Ectodermal cell (in vitro differentiated cells): Measurements from ENCODE around the gene MTRFR.

Source experiments
- H3K27ac ChIP-seq: 2 replicates; pipeline ENCODE4 v1.7.0; 2013; ENCODE audit warnings: mild to moderate bottlenecking, low read depth, low read length; ENCODE audit not compliant: insufficient read depth, poor library complexity, severe bottlenecking
- H3K27me3 ChIP-seq: 2 replicates; pipeline ENCODE4 v1.7.0; 2013; ENCODE audit warnings: mild to moderate bottlenecking, low read length; ENCODE audit not compliant: insufficient read depth, control insufficient read depth, poor library complexity, severe bottlenecking
- H3K36me3 ChIP-seq: one replicate; pipeline ENCODE4 v1.7.0; 2013; ENCODE audit warnings: low read length; ENCODE audit not compliant: control insufficient read depth, insufficient read depth
- H3K4me1 ChIP-seq: one replicate; pipeline ENCODE4 v1.7.0; 2013; ENCODE audit warnings: low read length; ENCODE audit not compliant: control insufficient read depth, insufficient read depth
- H3K4me3 ChIP-seq: 2 replicates; pipeline ENCODE4 v1.7.0; 2013; ENCODE audit warnings: low read depth, low read length, control low read depth; ENCODE audit not compliant: insufficient read depth
- H3K9me3 ChIP-seq: 2 replicates; pipeline ENCODE4 v1.7.0; 2013; ENCODE audit warnings: mild to moderate bottlenecking, low read length, moderate library complexity; ENCODE audit not compliant: control insufficient read depth
- WGBS, 2 experiments: methylation state at CpG; one replicate each; pipeline ENCODE4 v1.1.7; 2013; ENCODE audit warnings: missing lambda C conversion rate in 2 of 2; 5-methylcytosine and 5-hydroxymethylcytosine counted together

MTRFR gene

DNA sequence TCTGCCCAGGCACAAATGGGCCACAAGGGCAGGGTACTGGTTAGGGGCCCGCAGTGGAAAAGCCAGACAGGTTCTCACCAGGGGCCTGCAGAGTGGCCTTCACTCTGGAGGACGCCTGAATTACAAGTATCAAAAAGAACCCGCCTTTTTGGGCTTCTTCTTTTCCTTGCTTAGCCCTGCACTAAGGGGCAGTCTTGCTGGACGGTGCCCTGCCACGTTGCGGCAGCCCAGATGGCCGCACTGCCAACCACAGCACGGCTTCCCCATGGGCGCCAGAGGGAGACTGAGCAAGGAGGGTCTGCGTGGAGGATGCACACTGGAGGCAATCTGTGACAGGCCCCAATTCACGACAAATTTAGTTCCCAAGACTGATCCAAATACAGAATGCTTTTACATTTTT lies 56.7 kb downstream of the MTRFR start:
- Histone ChIP-seq H3K4me3 (no peak overlapping the region), H3K27ac (no peak overlapping the region), H3K4me1 (no peaks in the 10 kb centered on the region), H3K36me3 (no peaks in the 10 kb centered on the region), H3K9me3 (no peaks in the 10 kb centered on the region), H3K27me3 (no peaks in the 10 kb centered on the region)
- WGBS, 2 experiments = 96 to 98% methylated on average over 11 of the region's 11 CpGs

DNA sequence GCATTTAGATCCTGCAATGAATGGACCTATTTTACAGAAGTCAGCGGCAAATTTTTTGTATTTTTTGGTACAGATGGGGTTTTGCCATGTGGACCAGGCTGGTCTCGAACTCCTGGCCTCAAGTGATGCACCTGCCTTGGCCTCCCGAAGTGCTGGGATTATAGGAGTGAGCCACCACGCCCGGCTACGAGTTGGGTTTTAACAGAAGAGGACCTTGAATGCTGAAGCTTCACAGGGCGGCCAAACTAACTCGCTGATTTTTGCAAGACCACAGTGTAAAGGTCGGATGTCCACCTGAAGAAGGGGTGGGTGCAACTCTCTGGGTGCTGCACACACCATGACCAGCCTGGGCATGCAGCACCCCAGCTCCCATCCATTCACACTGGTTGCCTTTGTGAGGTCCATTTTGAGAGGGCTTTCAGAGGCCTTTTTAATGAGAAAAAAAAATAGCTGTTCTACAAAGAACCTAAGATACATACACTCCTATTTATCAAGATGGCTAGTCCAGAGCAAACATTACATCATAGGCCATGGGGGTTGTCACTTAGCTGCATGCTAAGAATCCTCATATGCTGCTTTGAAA lies 60.0 kb downstream of the MTRFR start:
- WGBS, 2 experiments = 89 to 90% methylated on average over 9 of the region's 9 CpGs
- Histone ChIP-seq H3K27ac (no peak overlapping the region), H3K4me3 (no peak overlapping the region), H3K9me3 (no peaks in the 10 kb centered on the region), H3K4me1 (no peaks in the 10 kb centered on the region), H3K36me3 (peaks cover 16% of the 10 kb centered on the region), H3K27me3 (no peaks in the 10 kb centered on the region)

DNA sequence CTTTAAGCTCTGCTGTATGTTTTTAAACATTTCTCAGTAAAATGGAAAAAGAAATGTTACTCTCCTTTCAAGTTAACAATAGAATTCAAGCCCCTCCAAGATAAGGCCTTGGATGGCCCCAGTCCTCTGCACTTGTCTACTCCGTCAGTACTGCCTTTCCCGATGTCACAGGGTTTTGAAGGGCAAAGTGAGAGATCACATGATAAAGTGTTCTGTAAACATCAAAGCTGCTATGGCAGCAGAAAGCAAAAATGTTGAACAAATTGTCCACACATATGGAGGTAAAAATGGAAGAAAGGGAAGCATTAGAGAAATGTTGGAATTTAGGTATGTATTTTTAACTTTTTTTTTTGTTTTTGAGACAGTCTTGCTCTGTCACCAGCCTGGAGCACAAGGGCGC lies 71.9 kb downstream of the MTRFR start:
- Histone ChIP-seq H3K4me3 (no peak overlapping the region), H3K27me3 (no peaks in the 10 kb centered on the region), H3K27ac (no peak overlapping the region), H3K9me3 (no peaks in the 10 kb centered on the region), H3K36me3 (peaks cover 61% of the 10 kb centered on the region), H3K4me1 (no peaks in the 10 kb centered on the region)
- WGBS, 2 experiments = 96 to 97% methylated on average over 3 of the region's 3 CpGs

DNA sequence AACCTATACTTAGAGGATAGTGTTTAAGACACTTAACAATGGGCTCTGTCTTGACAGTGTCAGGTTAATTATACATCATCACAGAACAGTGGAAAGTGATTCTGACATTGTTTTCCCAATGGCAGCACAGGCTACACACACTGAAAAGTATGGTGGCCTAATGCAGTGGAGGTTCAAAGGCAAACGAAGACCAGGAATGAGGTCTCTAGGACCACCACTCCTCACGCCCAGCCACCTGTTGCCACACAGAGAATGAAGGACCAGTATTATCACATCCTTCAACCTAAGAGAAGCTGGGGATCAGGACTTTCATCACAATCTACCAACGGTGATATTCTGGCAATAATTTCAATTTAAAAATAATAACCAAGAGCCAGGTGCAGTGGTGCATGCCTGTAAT lies 73.0 kb downstream of the MTRFR start:
- Histone ChIP-seq H3K4me3 (no peak overlapping the region), H3K36me3 (peaks cover 62% of the 10 kb centered on the region), H3K9me3 (no peaks in the 10 kb centered on the region), H3K4me1 (no peaks in the 10 kb centered on the region), H3K27ac (no peak overlapping the region), H3K27me3 (no peaks in the 10 kb centered on the region)
- 90 to 96% methylated on average over 3 of the region's 3 CpGs for WGBS, 2 experiments
